ENCODE results near the gene CASP10. TPM values are rescaled to one million over a fixed set of nuclear protein-coding genes. Genes with fewer than 3 reads are reported as not detected.

Gene CASP10
- total RNA-seq, 1 donor from 2014 or later = 9.0 TPM

DNA sequence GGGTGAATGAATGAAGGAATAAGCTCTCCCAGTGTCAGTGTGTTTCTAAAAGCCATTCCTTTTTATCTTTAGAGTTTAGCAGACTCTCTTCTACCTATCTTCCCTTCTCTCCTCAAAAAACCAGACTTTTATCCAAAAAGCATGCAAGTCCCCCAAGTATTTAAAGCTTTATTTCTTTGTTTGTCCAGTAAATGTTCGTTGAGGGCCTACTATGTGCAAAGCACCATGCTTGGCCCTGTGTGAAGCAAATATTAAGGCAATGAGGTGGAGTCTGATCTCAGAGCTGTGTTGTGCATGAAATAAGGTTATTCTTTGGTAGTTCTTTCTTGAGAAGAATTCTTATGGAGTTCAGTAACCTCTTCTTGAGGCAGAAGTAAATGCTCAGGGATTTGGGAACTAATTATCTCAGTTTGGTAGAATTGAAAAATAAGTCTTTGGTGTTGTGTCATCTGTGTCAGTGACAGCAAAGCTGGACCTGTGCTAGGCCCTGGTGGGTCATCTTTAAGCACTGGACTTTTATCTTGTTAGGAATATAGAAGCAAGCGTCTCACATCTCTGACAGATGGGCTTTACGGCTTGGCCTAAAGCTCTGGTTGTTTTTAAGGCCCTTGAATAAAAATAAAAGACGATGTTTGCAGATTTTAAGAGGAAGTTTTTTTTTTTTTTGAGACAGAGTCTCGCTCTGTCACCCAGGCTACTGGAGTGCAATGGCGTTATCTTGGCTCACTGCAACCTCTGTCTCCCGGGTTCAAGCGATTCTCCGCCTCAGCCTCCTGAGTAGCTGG is 28.1 kb upstream of the CASP10 start:
- H3K4me3 Mint-ChIP-seq (ENCODE audit: low read depth) = no peak overlapping the region
- TF ChIP-seq, protein P1, sequence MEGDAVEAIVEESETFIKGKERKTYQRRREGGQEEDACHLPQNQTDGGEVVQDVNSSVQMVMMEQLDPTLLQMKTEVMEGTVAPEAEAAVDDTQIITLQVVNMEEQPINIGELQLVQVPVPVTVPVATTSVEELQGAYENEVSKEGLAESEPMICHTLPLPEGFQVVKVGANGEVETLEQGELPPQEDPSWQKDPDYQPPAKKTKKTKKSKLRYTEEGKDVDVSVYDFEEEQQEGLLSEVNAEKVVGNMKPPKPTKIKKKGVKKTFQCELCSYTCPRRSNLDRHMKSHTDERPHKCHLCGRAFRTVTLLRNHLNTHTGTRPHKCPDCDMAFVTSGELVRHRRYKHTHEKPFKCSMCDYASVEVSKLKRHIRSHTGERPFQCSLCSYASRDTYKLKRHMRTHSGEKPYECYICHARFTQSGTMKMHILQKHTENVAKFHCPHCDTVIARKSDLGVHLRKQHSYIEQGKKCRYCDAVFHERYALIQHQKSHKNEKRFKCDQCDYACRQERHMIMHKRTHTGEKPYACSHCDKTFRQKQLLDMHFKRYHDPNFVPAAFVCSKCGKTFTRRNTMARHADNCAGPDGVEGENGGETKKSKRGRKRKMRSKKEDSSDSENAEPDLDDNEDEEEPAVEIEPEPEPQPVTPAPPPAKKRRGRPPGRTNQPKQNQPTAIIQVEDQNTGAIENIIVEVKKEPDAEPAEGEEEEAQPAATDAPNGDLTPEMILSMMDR (IDR thresholded peaks at IDR 0.05; ENCODE audit: unreplicated experiment) = no peak
- H3K27ac Mint-ChIP-seq = peak overlapping the region; percentile 21
- H3K9me3 Mint-ChIP-seq (ENCODE audit: low read depth) = no peaks in the 10 kb centered on the region
- peaks cover 11% of the 10 kb centered on the region for H3K4me1 Mint-ChIP-seq (ENCODE audit: low read depth)
- no peaks in the 10 kb centered on the region for H3K27me3 Mint-ChIP-seq
- DNase-seq (ENCODE audit: low spot score, unreplicated experiment) = no peak
- peaks cover 11% of the 10 kb centered on the region for H3K36me3 Mint-ChIP-seq (ENCODE audit: insufficient read depth)

DNA sequence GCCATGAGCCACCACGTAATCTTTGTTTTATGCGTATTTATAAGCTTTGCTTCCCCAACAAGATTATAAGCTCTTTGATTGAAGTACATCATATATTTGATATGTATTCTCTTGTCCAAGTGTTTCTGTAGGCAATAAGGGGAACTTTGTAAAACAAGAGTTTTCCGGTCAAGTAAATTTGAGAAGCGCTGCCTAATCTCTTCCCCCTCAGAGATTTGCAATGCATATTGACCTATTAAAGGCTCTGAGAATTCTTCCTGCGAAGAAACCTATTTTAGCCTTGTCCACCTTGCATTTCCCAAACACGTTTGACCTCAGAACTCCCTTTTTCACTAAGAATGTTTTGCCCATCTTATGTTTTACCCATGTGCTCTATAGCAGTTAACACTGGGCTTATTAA is 26.9 kb upstream of the CASP10 start:
- Mint-ChIP-seq H3K27ac (no peak overlapping the region), H3K4me1 (ENCODE audit: low read depth) (peaks cover 11% of the 10 kb centered on the region), H3K36me3 (ENCODE audit: insufficient read depth) (peaks cover 8% of the 10 kb centered on the region), H3K4me3 (ENCODE audit: low read depth) (no peak overlapping the region), H3K9me3 (ENCODE audit: low read depth) (no peaks in the 10 kb centered on the region), H3K27me3 (no peaks in the 10 kb centered on the region)
- DNase-seq (ENCODE audit: low spot score, unreplicated experiment) = no peak
- TF ChIP-seq, protein P1 (IDR thresholded peaks at IDR 0.05; ENCODE audit: unreplicated experiment) = no peak

DNA sequence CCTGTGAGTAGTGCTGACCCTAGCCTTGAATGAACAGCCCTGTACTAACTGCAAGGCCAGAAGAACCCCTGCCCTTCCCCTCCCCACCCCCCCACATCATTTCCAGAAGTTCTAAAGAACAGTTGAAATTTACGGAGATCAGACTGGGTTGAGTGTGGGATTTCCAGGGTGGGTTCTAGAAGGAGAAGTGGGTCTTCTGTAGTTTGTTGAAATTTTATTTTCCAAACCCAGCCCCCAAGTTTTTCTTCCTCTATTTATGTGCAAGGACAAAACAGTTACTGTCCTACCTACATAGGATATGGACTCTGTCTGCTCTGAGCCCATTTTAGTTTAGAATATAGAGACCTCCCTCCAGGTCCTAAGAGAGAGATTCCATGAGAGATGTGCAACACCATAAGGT is 26.3 kb upstream of the CASP10 start:
- Mint-ChIP-seq H3K27me3 (no peaks in the 10 kb centered on the region), H3K9me3 (ENCODE audit: low read depth) (no peaks in the 10 kb centered on the region), H3K36me3 (ENCODE audit: insufficient read depth) (peaks cover 6% of the 10 kb centered on the region), H3K27ac (no peak overlapping the region), H3K4me1 (ENCODE audit: low read depth) (peaks cover 11% of the 10 kb centered on the region), H3K4me3 (ENCODE audit: low read depth) (no peak overlapping the region)
- TF ChIP-seq, protein P1 (IDR thresholded peaks at IDR 0.05; ENCODE audit: unreplicated experiment) = no peak
- no peak for DNase-seq (ENCODE audit: low spot score, unreplicated experiment)

DNA sequence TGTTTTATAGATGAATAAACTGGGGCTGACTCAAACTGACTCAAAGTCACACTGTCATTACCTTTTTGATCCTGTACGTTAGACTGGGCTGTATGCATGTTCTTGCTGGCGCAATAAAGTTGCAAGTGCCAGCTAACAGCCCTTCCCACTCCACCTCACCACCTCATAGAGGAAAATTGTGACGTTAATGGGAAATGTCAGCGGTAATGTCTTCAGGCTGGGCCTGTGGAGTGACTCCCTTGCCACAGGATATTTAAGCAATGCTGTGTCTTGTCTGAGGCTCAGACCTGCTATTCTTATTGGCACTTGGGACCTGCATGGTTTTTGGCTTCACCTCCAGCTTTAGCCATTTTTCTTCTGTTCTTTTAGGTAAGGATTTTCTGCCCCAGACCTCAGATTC is 25.2 kb upstream of the CASP10 start:
- H3K4me3 Mint-ChIP-seq (ENCODE audit: low read depth) = no peak overlapping the region
- no peaks in the 10 kb centered on the region for H3K27me3 Mint-ChIP-seq
- H3K27ac Mint-ChIP-seq = peak overlapping the region; percentile 93
- peaks cover 8% of the 10 kb centered on the region for H3K36me3 Mint-ChIP-seq (ENCODE audit: insufficient read depth)
- TF ChIP-seq, protein P1 (IDR thresholded peaks at IDR 0.05; ENCODE audit: unreplicated experiment) = no peak
- H3K4me1 Mint-ChIP-seq (ENCODE audit: low read depth) = peaks cover 11% of the 10 kb centered on the region
- H3K9me3 Mint-ChIP-seq (ENCODE audit: low read depth) = no peaks in the 10 kb centered on the region
- no peak for DNase-seq (ENCODE audit: low spot score, unreplicated experiment)

DNA sequence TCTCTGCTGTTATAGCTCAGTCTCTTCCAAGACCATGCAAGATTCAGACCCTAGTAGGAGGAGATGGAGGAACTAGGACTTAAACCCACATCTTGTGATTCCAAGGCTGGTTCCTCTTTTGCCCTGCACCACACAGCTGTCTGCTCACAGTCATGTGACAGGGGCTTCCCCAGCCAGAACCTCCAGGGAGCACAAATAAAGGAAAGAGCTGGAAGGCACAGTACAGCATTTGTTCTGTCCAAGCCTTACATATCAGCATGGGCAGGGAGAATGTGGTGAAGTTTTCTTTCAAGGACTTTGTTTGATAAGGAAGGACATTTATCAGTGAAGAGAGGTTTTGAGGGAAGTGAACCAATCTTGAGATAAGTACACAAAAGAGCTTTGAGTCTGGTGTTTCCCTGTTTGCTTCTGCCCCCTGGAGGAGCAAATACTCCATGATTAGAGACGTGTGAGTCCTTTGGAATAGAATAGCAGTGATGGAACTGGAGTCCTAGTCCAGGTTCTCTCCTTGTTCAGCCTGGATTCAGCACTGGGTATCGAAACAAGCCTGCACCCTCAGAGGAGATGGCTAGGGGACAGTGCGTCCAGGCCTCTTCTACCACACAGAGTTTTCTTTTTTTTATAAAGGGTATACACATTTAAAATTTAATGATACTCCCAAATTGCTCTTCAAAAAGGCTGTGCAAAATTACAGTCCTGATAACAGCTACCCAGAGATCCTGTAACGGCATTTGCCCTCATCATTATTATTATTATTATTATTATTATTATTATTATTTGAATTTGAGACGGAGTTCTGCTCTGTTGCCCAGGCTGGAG is 24.6 kb upstream of the CASP10 start:
- peaks cover 11% of the 10 kb centered on the region for H3K4me1 Mint-ChIP-seq (ENCODE audit: low read depth)
- H3K9me3 Mint-ChIP-seq (ENCODE audit: low read depth) = no peaks in the 10 kb centered on the region
- no peaks in the 10 kb centered on the region for H3K27me3 Mint-ChIP-seq
- TF ChIP-seq, protein P1 (IDR thresholded peaks at IDR 0.05; ENCODE audit: unreplicated experiment) = peak; percentile 82
- peak; percentile 19 for DNase-seq (ENCODE audit: low spot score, unreplicated experiment)
- H3K27ac Mint-ChIP-seq = peak overlapping the region; percentile 93
- peaks cover 8% of the 10 kb centered on the region for H3K36me3 Mint-ChIP-seq (ENCODE audit: insufficient read depth)
- no peak overlapping the region for H3K4me3 Mint-ChIP-seq (ENCODE audit: low read depth)
